Measurements from ENCODE around the gene TTL. TPM values are rescaled to one million over a fixed set of nuclear protein-coding genes. Genes with fewer than 3 reads are reported as not detected.

TTL gene
- total RNA-seq, 3 donors from 2014 or later (not counting 1 experiment from before 2014, with no cell fraction given), result 14.3 to 26.8 (median 26.4) TPM

- DNase-seq, result peak in 1 of 2 donors; percentile 19
- no peaks in the 10 kb centered on the region for H3K9me3 Mint-ChIP-seq
- no peaks in the 10 kb centered on the region for H3K36me3 ChIP-seq (ENCODE audit: control insufficient read depth, insufficient read depth, low read length)
- H3K27me3 ChIP-seq (ENCODE audit: control insufficient read depth, insufficient read depth, low read length), result no peaks in the 10 kb centered on the region
- no peak overlapping the region for H3K27ac ChIP-seq (ENCODE audit: low read length)
- intact Hi-C loops (cut with micrococcal nuclease), result loop anchor here (5.0 kb wide), 1 partner anchor 226 kb away; the partner anchor contains the start of gene ZC3H8
- H3K27me3 Mint-ChIP-seq (ENCODE audit: low read depth in 2 of 2), result no peaks in the 10 kb centered on the region
- peak overlapping the region; percentile 94 for H3K4me3 ChIP-seq (ENCODE audit: low read length)
- 35% methylated on average over 9 of the region's 10 CpGs for WGBS (ENCODE audit: insufficient coverage)
- no peak for TF ChIP-seq CTCF (IDR thresholded peaks at IDR 0.05)
- H3K4me1 Mint-ChIP-seq, result peaks cover 30% of the 10 kb centered on the region in 2 donors
- no peaks in the 10 kb centered on the region for H3K36me3 Mint-ChIP-seq
- H3K4me1 ChIP-seq (ENCODE audit: control insufficient read depth, insufficient read depth, low read length), result peaks cover 22% of the 10 kb centered on the region
- ATAC-seq, result no peak
- peak overlapping the region; percentile 75 to 83 for H3K27ac Mint-ChIP-seq
- H3K4me3 Mint-ChIP-seq, result peak overlapping the region; percentile 98
- H3K9me3 ChIP-seq (ENCODE audit: control insufficient read depth, insufficient read depth, low read length), result no peaks in the 10 kb centered on the region
Observed at GRCh38 chr2:112483042-112483473, 1.1 kb downstream of the TTL start.

- 83% methylated on average over 3 of the region's 3 CpGs for WGBS (ENCODE audit: insufficient coverage)
- Mint-ChIP-seq H3K27ac (no peak overlapping the region), H3K9me3 (no peaks in the 10 kb centered on the region), H3K27me3 (ENCODE audit: low read depth in 2 of 2) (no peaks in the 10 kb centered on the region), H3K4me1 (peaks cover 30% of the 10 kb centered on the region in 2 donors), H3K36me3 (no peaks in the 10 kb centered on the region), H3K4me3 (peak overlapping the region; percentile 98)
- H3K27me3 ChIP-seq (ENCODE audit: control insufficient read depth, insufficient read depth, low read length), result no peaks in the 10 kb centered on the region
- H3K9me3 ChIP-seq (ENCODE audit: control insufficient read depth, insufficient read depth, low read length), result no peaks in the 10 kb centered on the region
- intact Hi-C loops (cut with micrococcal nuclease), result loop anchor here (5.0 kb wide), 1 partner anchor 227 kb away; the partner anchor contains the start of gene ZC3H8
- TF ChIP-seq CTCF (IDR thresholded peaks at IDR 0.05), result no peak
- H3K27ac ChIP-seq (ENCODE audit: low read length), result no peak overlapping the region
- DNase-seq, result no peak
- no peaks in the 10 kb centered on the region for H3K36me3 ChIP-seq (ENCODE audit: control insufficient read depth, insufficient read depth, low read length)
- no peak overlapping the region for H3K4me3 ChIP-seq (ENCODE audit: low read length)
- peaks cover 22% of the 10 kb centered on the region for H3K4me1 ChIP-seq (ENCODE audit: control insufficient read depth, insufficient read depth, low read length)
- ATAC-seq, result no peak
Observed at GRCh38 chr2:112483831-112484230, 1.9 kb downstream of the TTL start.

- intact Hi-C loops (cut with micrococcal nuclease), result no loop called here
- Histone ChIP-seq H3K36me3 (ENCODE audit: control insufficient read depth, insufficient read depth, low read length) (no peaks in the 10 kb centered on the region), H3K27ac (ENCODE audit: low read length) (no peak overlapping the region), H3K9me3 (ENCODE audit: control insufficient read depth, insufficient read depth, low read length) (no peaks in the 10 kb centered on the region), H3K27me3 (ENCODE audit: control insufficient read depth, insufficient read depth, low read length) (no peaks in the 10 kb centered on the region), H3K4me1 (ENCODE audit: control insufficient read depth, insufficient read depth, low read length) (peaks cover 16% of the 10 kb centered on the region), H3K4me3 (ENCODE audit: low read length) (no peak overlapping the region)
- DNase-seq (no peak), ATAC-seq (no peak)
- peaks cover 24% of the 10 kb centered on the region in 2 donors for H3K4me1 Mint-ChIP-seq
- no peaks in the 10 kb centered on the region for H3K9me3 Mint-ChIP-seq
- no peak for TF ChIP-seq CTCF (IDR thresholded peaks at IDR 0.05)
- H3K27ac Mint-ChIP-seq, result no peak overlapping the region
- H3K36me3 Mint-ChIP-seq, result no peaks in the 10 kb centered on the region
- no peaks in the 10 kb centered on the region for H3K27me3 Mint-ChIP-seq (ENCODE audit: low read depth in 2 of 2)
- 95% methylated on average over 5 of the region's 6 CpGs for WGBS (ENCODE audit: insufficient coverage)
- no peak overlapping the region for H3K4me3 Mint-ChIP-seq
Observed at GRCh38 chr2:112485849-112486248, 3.9 kb downstream of the TTL start.

- Mint-ChIP-seq H3K4me3 (no peak overlapping the region), H3K4me1 (peaks cover 16 to 17% of the 10 kb centered on the region in 2 donors), H3K27ac (no peak overlapping the region), H3K36me3 (no peaks in the 10 kb centered on the region), H3K27me3 (ENCODE audit: low read depth in 2 of 2) (no peaks in the 10 kb centered on the region), H3K9me3 (no peaks in the 10 kb centered on the region)
- DNase-seq (no peak), ATAC-seq (no peak)
- Histone ChIP-seq H3K9me3 (ENCODE audit: control insufficient read depth, insufficient read depth, low read length) (no peaks in the 10 kb centered on the region), H3K27ac (ENCODE audit: low read length) (no peak overlapping the region), H3K27me3 (ENCODE audit: control insufficient read depth, insufficient read depth, low read length) (no peaks in the 10 kb centered on the region), H3K4me1 (ENCODE audit: control insufficient read depth, insufficient read depth, low read length) (peaks cover 10% of the 10 kb centered on the region), H3K36me3 (ENCODE audit: control insufficient read depth, insufficient read depth, low read length) (no peaks in the 10 kb centered on the region), H3K4me3 (ENCODE audit: low read length) (no peak overlapping the region)
- WGBS (ENCODE audit: insufficient coverage), result 90% methylated on average over 5 of the region's 5 CpGs
- intact Hi-C loops (cut with micrococcal nuclease), result no loop called here
- no peak for TF ChIP-seq CTCF (IDR thresholded peaks at IDR 0.05)
Observed at GRCh38 chr2:112486895-112487294, 4.9 kb downstream of the TTL start.
